NCI-H187 treated with DMSO at 0.1 percent for 48 hours (cell line): ENCODE measurements around the gene TBC1D1.

Experiments used
- DNase-seq: peaks from one replicate; lab custom pipeline; 2025; lab: John Stamatoyannopoulos, UW

The TBC1D1 gene, protein sequence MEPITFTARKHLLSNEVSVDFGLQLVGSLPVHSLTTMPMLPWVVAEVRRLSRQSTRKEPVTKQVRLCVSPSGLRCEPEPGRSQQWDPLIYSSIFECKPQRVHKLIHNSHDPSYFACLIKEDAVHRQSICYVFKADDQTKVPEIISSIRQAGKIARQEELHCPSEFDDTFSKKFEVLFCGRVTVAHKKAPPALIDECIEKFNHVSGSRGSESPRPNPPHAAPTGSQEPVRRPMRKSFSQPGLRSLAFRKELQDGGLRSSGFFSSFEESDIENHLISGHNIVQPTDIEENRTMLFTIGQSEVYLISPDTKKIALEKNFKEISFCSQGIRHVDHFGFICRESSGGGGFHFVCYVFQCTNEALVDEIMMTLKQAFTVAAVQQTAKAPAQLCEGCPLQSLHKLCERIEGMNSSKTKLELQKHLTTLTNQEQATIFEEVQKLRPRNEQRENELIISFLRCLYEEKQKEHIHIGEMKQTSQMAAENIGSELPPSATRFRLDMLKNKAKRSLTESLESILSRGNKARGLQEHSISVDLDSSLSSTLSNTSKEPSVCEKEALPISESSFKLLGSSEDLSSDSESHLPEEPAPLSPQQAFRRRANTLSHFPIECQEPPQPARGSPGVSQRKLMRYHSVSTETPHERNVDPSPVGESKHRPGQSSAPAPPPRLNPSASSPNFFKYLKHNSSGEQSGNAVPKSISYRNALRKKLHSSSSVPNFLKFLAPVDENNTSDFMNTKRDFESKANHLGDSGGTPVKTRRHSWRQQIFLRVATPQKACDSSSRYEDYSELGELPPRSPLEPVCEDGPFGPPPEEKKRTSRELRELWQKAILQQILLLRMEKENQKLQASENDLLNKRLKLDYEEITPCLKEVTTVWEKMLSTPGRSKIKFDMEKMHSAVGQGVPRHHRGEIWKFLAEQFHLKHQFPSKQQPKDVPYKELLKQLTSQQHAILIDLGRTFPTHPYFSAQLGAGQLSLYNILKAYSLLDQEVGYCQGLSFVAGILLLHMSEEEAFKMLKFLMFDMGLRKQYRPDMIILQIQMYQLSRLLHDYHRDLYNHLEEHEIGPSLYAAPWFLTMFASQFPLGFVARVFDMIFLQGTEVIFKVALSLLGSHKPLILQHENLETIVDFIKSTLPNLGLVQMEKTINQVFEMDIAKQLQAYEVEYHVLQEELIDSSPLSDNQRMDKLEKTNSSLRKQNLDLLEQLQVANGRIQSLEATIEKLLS (N-terminal part only)

DNA sequence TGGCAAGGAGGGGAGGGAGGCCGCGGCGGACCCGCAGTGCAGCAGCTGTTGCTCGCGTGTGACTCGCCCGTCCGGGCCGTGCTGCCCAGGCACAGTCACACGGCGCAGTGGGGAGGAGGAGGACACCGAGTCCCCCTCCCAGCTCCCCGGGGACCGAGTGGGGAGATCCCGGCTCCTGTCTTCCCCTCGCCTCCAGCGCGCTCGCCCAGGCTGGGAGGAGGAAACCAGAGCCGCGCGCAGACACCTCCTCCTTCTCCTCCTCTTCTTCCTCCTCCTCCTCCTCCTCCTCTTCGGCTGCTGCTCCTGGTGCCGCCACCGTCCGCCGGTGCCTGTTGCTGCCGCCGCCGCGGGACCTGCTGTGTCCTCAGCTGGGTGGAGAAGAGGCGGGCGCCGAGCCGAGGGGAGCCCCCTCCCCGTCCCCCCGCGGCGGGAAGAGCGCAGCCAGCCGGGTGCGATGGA, at the start of gene TBC1D1:
Gene TBC1D1, plus strand, starts transcription at position 284 of the 459 bp plus-strand sequence. CDS start 11,012 bp downstream, outside the sequence.
- no peak for DNase-seq

DNA sequence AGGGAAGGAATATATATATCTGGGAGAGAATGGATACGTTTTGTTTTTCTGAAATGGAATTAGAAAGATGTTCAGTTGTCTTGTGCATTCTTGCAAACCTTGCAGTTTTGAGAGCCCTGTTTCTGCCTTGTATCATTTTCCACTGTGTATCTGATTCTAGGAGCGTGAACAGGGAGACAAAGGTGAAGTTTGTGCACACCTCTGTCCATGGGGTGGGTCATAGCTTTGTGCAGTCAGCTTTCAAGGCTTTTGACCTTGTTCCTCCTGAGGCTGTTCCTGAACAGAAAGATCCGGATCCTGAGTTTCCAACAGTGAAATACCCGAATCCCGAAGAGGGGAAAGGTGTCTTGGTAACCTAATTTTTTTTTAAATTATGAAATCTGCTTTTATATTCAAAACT, 46.7 kb upstream of the TBC1D1 start:
- no peak for DNase-seq

DNA sequence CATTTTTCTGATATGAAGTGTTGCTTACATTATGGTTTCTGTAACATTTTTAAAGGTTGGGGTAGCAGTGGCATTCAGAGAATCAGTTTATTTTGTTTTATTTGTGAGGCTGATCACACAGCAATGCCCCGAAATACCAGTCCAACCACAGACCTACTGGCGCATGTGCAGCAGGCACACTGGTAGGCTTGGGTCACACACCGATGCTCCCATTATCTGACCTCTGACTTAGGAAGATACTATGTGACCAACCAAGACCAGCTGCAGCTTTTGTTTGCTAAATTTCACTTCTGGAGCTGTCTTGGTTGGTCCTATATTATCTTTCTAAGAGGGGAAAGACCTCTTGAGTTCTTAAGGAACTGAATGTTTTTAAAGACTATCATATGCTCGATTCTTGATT, 45.7 kb upstream of the TBC1D1 start:
- no peak for DNase-seq

DNA sequence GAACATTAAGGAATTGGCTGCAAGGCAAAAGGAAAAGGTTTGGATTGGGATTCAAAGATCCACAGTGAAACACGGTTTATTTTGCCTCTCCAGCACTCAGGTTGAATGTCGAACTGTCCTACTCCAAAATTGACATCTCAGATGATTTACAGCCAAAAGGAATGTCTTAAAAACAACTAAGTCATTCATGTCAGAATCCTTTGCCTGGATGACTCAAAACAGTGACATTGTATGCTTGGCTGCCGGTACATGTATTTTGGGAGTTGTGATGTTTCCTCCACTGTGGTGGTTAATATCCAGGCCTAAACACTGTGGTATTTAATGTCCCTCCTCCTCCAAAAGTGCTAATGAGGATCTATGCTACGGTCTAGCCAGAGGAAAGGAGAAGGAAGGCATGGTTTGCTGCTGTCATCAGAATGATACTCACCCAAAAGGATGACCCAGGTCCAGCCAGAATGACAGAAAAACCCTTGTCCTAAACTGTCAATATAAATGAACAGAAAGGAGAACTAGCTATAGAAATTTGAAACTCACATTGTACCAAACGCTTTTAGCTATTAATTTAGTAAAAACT, 43.5 kb upstream of the TBC1D1 start:
- DNase-seq: no peak

DNA sequence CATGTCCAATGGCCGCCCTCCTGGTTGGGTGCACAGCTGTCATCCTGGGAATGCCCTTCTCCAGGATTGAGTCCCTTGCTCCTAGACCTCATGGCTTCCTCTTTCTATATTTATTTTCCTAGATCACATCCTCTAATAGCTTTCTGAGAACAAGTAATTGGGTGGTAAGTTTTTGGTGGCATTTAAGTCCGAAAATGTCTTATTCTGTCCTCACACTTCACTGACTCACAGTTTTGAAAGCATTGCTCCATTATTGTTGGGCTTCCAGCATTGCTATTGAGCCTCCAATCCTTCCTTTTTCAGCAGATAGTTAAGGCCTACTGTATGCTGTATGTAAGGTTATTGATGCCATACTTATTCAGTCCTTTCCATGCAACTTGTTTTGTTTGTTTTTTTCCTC, 38.5 kb upstream of the TBC1D1 start:
- no peak for DNase-seq

- no peak for DNase-seq
These were observed 32.8 kb upstream of the TBC1D1 start for GRCh38 chr4:37858112-37858511.

DNA sequence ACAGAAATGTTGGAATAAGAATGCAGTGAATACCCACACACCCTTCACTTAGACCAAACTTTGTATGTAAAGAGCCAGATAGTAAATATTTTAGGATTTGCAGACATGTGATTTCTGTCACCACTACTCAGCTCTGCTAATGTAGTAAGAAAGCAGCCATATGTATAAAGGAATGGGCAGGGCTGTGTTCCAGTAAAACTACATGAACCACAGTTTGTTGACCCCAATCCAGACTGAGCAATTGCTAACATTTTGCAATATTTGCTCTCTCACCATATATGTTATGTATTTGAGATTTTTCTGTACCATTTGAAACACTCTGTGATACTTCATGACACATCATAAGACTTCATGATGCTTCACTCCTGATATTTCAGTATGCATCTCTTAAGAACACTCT, 32.0 kb upstream of the TBC1D1 start:
- no peak for DNase-seq

DNA sequence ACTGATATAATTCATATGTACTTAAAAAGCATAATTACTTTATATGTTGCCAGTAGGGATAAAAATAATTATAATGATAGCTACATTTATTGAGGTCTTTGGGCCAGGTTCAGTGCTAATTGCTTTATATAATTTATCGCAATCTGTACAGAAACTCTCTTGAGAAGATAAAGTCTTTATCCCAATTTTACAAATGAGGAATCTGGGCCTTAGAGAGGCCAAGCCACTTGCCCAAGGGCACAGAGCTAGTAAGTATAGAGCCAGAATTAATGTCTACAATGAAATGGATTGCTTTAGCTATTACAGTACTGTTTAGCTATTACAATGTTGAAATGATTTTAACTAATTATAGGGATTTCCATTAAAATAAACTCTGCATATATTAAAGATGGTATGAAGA, 30.6 kb upstream of the TBC1D1 start:
- no peak for DNase-seq

- DNase-seq: no peak
These were observed 27.9 kb upstream of the TBC1D1 start for GRCh38 chr4:37862961-37863360.

DNA sequence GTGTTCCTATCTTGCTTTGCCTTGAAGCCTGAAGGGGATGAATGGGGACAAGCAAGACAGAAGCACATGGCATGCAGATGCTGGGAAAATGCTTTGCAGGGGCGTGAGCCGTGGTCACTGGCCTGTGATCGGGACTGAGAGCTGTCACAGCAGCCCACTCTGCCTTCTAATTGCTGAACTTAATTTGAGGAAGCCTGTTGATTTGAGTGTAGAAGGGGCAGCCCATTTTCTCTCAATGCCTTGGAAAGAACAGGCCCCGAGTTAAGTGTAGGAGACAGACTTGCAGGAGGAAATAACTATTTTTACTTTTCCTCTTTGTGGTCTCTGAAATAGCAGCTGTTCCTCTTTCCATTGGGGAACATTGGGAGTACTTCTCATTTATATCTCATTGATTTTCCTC, 26.1 kb upstream of the TBC1D1 start:
- no peak for DNase-seq

DNA sequence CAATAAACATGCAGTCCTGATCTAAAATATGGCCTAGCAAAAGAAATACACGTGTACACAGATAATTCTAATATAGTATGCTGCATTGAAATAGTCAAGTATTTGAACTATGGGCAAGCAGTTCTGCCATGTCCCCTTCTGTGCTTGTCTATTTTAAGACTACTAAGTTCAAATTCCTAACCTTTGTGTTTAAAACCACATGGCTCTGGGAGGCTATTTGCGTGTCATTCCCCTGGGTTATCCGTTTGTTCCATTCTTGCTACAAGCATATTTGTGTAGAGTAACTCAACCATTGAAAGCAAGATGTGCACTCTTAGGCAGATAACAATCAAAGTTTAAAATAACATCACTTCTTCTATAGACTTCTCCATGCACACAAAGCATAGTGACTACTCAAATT, 25.4 kb upstream of the TBC1D1 start:
- no peak for DNase-seq

DNA sequence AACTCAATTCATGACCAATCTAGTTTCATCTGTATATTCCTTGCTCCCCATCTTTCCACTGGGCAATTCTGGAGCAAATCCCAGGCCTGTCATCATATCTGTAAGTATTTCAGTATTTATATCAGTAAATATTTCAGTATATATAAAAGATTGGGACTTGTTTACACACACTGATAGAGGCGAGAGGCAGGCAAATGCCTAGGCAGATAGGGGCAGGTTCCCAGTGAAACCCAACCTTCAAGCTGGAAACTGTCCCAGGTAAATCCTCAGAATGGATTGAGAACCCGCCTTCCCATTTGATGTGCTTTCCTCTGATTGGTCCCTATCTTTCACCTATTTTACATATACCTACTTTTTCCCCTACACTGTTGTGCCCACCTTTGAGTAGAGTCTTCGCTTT, 23.8 kb upstream of the TBC1D1 start:
- DNase-seq: no peak

DNA sequence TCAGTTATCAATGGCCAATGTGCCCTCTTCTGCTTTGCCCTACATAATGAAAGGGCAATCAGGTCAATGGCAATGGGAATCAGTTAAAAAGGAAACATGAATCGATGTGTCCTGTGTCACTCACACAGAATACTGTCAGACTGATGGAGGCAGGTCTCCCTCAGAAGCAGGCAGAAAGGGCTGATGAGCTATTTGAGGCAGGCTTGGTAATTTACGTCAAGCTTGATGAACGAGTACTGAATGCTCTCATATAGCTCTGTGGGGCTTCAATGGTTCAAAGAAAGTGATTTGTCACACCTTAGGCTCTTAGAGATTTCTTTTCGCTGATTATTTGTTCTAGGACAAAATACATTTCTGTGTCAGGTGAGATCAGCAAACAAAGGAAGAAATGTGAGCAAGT, 22.6 kb upstream of the TBC1D1 start:
- no peak for DNase-seq

DNA sequence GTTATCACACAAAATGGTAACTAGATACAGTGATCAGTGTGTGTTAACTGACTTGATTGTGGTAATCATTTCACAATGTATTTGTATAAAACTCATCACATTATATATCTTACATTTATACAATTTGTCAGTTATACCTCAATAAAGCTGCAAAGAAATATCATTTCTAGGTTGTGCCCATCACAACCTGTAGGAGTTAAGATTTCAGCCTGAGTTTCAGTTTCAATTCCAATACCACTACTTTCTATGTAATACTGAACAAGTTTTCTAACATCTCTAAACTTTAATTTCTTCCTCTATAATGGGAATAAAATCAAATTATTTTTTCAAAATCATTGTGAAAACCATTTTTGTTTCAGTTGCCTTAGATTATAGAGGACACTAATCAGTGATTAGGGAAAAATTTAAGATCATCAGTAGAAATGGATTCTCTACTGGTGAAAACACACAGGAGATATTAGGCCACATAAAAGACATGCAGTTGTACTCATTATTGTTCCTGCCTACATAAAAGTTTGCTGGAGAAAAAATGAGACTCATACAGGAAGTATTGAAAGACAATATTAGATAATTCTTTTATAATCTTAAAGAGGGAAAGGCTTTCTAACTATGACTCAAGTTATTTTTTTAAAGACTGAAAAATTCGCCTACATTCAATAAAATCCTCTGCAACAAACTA, 18.4 kb upstream of the TBC1D1 start:
- no peak for DNase-seq

- DNase-seq: no peak
These were observed 17.5 kb upstream of the TBC1D1 start for GRCh38 chr4:37873386-37873785.

GRCh38 chr4:37876156-37876555, 14.7 kb upstream of the TBC1D1 start:
- DNase-seq: no peak

DNA sequence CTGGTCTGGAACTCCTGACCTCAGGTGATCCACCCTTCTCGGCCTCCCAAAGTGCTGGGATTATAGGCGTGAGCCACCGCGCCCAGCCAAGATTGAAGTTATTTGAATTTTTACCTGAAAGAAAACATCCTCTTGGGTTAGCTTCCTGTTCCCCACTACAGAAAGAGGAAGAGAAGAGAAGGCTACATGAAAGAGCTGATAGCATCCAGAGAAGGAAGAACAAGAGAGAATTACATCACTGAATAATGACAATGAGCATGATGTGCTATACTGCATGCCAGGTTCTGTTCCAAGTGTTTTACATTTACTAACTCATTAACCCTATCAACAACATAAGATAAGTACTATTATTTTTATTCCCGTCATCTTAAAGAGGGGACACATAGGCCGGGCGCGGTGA, 11.5 kb upstream of the TBC1D1 start:
- no peak for DNase-seq

DNA sequence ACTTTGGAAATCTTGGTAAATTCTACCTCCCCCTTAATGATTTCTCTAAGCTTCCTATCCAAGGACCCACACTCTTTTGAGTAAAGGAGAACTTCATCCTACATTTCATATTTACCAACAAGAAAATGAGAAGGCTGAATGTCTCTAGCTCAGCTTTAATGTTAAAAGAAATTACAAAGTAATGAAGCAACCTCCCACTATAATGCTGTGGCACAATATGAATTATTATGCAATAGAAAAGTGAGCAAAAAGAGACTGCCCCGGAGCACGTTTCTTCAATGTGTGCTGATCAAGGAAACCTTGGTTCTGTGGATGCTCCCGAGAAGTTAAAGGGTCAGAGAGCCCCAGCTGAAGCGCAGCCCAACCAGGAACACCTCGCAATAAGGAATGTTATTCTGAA, 9.1 kb upstream of the TBC1D1 start:
- no peak for DNase-seq

DNA sequence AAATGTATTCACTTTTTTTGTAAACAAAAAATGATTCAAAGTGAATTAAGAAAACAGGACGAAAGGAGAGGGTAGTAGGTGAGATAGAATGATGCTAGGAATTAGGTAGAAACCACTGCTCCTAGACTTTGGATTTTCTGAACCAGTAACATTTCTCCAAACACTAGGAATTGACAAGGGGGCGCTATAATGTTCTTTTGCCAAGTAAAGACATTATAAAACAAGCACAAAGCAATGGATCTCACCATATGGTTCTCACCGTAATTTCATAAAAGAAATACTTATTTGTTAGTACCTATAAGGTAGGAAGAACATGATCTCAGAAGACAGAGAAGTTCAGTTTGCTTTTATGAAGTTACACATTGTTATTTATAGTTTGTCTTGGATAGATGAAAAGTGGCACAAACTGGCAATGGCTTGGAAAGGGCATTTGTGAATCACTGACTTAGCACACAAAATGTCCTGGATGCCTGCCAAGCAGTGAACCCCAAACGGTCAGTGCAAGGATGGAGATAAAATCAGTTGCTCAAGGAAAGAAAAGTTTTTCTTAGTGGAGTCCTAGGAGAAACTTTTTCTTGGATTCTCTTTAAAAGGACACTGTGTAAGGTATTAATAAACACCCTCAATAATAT, 8.1 kb upstream of the TBC1D1 start:
- no peak for DNase-seq

DNA sequence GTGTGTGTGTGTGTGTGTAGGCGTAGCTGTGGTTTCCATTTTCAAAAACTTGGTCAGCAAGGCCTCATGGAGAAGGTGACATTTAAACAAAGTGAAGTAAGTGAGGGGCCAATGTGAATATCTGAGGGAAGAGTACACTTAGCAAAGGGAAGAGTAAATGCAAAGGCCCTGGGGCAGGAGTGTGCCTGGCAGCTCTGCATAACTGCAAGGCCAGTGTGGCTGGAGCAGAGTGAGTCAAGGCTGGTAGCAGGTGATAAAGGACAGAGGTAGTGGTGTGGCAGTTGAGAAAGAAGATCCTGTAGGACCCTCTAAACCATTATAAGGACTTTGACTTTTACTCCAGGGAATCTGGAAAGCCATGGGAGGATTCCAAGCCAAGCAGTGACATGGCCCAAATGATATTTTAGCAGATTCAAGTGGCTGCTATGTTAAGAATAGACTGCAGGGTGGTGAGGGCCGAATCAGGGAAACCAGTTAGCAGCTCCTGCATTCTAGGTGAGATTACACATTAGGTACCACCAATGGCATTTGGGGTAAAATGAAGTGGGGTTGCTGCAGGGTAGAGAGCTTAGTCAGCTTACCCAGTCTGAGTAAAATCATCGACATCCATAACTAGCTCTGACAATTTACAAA, 5.9 kb upstream of the TBC1D1 start:
- DNase-seq: no peak

- DNase-seq: no peak
These were observed 5.4 kb upstream of the TBC1D1 start for GRCh38 chr4:37885496-37885895.
